ENCODE measurements around the gene HOXB4. TPM values are rescaled to one million over a fixed set of nuclear protein-coding genes. Genes with fewer than 3 reads are reported as not detected.

HOXB4 gene
- total and polyA plus RNA-seq, 10 of the 15 experiments (the other 5 are each of a cell fraction or from before 2014, with no cell fraction given) = 0.35 to 5.8 (median 3.0) TPM

DNA sequence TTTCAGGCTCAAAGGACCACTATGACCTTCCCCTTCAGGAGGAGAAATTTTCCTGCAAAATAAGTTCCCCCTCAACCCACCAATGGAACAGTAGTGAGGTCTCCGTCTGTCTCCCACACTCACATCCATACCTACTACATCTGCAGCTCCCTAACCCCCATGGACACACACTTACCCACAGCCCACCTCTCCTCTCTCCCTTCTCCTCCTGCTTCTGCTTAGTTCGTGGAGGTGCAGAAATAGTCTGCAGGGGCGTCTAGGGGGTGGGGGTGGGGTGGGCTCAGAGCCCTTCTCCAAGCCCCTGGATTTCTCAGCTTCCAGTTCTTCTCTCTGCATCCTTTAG lies 8.9 kb downstream of the HOXB4 start (continued):
- TF ChIP-seq, protein P1, sequence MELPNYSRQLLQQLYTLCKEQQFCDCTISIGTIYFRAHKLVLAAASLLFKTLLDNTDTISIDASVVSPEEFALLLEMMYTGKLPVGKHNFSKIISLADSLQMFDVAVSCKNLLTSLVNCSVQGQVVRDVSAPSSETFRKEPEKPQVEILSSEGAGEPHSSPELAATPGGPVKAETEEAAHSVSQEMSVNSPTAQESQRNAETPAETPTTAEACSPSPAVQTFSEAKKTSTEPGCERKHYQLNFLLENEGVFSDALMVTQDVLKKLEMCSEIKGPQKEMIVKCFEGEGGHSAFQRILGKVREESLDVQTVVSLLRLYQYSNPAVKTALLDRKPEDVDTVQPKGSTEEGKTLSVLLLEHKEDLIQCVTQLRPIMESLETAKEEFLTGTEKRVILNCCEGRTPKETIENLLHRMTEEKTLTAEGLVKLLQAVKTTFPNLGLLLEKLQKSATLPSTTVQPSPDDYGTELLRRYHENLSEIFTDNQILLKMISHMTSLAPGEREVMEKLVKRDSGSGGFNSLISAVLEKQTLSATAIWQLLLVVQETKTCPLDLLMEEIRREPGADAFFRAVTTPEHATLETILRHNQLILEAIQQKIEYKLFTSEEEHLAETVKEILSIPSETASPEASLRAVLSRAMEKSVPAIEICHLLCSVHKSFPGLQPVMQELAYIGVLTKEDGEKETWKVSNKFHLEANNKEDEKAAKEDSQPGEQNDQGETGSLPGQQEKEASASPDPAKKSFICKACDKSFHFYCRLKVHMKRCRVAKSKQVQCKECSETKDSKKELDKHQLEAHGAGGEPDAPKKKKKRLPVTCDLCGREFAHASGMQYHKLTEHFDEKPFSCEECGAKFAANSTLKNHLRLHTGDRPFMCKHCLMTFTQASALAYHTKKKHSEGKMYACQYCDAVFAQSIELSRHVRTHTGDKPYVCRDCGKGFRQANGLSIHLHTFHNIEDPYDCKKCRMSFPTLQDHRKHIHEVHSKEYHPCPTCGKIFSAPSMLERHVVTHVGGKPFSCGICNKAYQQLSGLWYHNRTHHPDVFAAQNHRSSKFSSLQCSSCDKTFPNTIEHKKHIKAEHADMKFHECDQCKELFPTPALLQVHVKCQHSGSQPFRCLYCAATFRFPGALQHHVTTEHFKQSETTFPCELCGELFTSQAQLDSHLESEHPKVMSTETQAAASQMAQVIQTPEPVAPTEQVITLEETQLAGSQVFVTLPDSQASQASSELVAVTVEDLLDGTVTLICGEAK (IDR thresholded peaks at IDR 0.05; ENCODE audit: borderline replicate concordance) = no peak
- TF ChIP-seq ESRRA (IDR thresholded peaks at IDR 0.05; ENCODE audit: low read length) (no peak), MTA3 (IDR thresholded peaks at IDR 0.05; ENCODE audit: borderline replicate concordance, low read length) (no peak), BRCA1 (IDR thresholded peaks at IDR 0.05; ENCODE audit: low read depth, low read length) (no peak), ETV6 (conservative IDR thresholded peaks at IDR 0.05 in 1 of 2, IDR thresholded peaks at IDR 0.05 in 1 of 2; ENCODE audit: borderline replicate concordance in 1 of 2, low read depth in 1 of 2) (no peak), HDGF (IDR thresholded peaks at IDR 0.05) (no peak), RAD21 (IDR thresholded peaks at IDR 0.05; ENCODE audit: insufficient read depth, low read depth, low read length) (no peak)
- TF ChIP-seq, protein P2, sequence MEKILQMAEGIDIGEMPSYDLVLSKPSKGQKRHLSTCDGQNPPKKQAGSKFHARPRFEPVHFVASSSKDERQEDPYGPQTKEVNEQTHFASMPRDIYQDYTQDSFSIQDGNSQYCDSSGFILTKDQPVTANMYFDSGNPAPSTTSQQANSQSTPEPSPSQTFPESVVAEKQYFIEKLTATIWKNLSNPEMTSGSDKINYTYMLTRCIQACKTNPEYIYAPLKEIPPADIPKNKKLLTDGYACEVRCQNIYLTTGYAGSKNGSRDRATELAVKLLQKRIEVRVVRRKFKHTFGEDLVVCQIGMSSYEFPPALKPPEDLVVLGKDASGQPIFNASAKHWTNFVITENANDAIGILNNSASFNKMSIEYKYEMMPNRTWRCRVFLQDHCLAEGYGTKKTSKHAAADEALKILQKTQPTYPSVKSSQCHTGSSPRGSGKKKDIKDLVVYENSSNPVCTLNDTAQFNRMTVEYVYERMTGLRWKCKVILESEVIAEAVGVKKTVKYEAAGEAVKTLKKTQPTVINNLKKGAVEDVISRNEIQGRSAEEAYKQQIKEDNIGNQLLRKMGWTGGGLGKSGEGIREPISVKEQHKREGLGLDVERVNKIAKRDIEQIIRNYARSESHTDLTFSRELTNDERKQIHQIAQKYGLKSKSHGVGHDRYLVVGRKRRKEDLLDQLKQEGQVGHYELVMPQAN (conservative IDR thresholded peaks at IDR 0.05) = no peak

All from GM12878 (cell line).